T-helper 1 cell (primary cell): ENCODE measurements around the gene ZC3H12D.
"Not testable (repeated sequence)": the region's sequence is repeated elsewhere in the genome, so short reads cannot be mapped to it uniquely, and the experiment has no call there.

Experiments
- DNase-seq, 5 donors: peaks; one replicate each; pipeline ENCODE4 v3.0.0-alpha.2; 2012 to 2020

Gene ZC3H12D

DNA sequence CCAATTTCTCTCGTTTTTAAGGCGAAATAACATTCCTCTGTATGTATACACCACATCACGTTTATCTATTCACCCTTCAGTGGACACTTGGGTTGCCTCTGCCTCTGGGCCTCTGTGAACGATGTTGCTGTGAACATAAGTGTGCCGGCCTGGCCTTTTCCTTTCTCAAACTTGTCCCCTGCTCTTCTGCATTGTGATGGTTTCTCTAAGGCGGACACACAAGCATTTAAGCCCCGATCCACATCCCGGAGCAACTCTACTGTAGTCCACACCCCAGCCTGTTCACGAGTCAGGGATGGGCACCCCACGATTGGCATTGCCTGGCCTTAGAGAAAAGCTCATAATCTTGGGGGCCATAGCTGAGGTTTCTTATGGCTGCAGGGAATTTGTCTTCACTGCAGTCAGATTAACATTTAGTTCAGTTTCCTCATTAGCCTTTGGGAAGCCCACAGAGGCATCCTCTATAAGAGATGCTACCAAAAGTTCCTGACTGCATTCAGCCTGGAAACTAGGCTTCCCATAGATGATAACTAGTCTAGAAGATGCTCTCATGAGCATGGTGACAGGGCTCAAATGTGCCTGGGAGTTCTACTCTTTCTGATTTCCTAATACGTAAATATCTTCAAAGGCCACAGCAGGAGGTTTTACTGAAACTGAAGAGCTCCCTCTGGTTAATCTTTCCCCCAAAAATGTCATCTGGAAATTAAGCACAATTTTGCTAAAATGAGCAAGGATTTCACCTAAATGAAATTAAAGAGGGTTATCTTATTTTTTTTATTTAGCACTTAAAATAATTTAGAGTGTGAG lies 762 bp downstream of the ZC3H12D start:
- no peak for DNase-seq

DNA sequence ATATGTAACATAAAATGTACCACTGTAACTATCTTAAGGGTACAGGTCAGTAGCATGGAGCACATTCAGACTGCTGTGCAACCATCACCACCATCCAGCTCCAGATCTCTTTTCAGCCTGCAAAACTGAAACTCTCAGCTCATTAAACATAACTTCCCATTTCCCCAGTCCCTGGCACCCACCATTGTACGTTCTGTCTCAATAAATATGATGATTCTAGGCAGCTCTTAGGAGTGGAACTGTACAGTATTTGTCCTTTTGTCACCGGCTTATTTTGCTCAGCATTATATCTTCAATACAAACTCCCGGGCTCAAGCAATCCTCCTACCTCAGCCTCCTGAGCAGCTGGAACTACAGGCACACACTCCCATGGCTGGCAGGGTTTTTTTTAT lies 1.5 kb downstream of the ZC3H12D start:
- no peak for DNase-seq

DNA sequence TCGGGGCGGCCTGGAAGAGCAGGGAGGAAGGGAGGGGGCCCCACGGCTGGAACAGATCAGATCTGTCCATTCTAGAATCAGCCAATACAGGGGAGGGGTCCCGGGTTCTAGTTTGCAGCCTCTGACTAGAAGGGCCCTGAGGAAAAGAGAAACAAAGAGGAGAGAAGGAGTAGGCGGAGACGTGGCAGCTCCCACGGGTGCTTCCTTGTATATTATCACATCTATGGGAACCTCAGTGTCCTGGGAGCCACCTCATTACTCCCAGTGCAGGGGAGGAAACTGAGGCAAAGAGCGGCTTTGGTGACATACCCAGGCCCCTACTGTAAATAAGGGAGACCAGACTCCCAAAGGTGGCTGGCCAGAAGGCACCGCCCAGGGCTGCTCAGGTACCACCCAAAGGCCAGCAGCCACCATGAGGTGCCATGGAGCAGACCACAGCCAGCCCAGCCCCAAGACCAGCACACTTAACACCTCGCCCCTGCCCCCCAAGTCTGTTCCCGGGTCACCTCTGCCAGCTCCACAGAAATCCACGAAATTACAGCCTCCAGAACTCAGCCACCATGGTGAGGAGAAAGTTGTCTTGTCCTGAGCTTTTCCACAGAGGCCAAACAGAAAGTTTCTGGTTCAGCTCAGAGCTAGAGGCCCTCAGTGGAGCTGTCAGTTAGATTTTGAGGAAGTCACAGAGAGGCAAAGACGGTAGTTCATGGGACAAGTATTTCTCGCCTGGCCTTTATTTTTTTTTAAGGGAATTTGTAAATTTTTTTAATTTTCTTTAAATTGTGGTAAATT lies 2.1 kb downstream of the ZC3H12D start:
- DNase-seq, result peak in 1 of 5 donors; percentile 46

DNA sequence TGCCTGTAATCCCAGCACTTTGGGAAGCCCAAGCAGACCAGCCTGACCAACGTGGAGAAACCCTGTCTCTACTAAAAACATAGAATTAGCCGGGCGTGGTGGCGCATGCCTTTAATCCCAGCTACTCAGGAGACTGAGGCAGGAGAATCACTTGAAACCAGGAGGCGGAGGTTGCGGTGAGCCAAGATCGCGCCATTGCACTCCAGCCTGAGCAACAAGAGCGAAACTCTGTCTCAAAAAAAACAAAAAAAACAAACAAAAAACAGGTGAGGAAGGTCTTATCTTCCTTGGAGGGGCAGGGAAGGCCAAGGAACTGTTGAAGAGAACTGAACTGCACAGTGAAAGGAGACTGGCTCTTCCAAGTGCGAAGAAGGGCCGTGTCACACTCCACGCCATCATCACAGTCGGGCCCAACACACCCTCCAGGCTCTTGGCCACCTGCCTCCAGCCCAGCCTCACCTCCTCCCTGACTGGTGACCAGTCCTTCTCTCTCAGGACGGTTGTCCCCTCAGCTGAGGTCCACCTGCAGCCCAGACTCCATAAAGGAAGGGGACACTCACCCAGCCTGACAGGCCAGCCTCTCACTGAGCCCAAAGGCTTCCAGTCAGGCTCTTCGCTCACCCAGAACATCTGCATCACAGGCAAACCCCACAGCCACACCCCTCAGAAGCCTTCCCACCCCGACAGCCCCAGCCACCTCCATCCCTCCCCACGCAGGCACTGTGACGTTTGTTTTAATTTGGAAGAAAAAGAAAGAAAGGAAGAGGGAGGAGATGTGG lies 4.1 kb downstream of the ZC3H12D start:
- peak; percentile 34 to 60 (median 47) for DNase-seq

DNA sequence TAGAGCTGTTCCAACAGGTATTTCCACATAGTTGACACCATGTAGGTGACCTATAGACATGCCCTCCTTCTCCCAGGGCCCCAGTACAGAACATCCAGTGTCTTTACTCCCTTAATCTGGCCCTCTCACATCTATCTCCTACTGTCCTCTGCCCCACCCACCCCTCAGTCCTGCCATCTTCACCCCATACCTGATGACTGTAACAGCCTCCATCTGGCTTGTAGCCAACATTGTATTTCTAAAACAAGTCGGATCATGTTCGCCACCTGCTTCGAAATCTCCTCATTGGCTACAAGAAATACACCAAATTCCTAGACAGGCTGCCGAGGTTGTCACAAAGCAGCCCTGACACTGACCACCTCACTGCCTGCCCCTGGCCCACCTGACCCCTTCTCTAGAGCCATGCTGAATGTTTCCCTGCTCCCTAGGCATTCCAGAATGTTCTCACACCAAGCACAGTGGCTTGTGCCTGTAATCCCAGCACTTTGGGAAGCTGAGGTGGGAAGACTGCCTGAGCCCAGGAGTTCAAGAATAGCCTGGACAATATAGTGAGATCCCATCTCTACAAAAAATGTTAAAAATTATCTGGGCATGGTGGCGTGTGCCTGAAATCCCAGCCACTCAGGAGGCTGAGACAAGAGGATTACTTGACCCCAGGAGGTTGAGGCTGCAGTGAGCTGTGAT lies 6.0 kb downstream of the ZC3H12D start:
- no peak for DNase-seq

DNA sequence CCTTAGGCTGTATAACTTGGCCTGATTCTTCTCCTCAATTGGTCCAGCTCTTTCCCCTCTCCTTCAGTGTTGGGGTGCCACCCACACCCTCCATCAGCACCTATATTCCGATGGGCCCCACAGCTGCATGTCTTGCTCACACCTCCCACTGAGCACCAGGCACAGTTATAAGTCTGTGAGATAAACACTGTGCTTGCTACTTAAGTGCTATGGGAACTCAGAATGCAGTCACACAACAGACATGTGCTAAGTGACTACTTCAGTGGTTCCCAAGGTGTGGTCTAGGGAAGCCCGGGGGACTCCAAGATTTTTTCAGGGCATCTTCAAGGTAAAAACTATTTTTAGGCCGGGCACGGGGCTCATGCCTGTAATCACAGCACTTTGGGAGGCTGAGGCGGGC lies 7.3 kb downstream of the ZC3H12D start:
- no peak for DNase-seq

DNA sequence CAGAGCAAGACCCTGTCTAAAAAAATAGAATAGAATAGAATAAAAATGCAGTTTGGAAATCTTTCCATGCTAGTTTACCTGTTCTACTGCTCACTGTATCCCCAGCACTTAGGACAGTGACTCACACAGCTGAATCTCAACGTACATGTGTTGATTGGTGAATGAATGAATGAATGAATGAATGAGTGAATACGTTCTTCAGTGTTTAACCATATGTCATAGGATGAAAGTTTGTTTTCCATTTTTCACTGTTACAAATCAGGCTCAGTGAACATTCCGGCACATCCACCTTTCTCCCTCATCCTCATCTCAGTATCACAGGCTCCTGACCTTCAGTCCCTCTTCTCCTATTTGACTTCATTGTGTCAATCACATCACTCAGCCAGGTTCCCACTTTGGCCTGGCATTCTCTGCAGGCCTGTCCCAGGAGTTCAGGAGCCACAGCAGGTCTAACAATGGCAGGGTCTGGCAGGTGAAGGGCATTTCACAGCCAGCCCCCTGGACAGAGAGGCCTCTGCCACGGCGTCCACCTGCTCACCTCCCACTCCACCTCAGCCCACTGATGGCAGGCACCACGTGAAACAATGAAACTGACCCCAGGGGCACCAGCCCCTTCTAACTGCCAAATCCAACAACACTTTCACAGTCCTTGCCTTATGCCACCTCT lies 7.9 kb downstream of the ZC3H12D start:
- no peak for DNase-seq

DNA sequence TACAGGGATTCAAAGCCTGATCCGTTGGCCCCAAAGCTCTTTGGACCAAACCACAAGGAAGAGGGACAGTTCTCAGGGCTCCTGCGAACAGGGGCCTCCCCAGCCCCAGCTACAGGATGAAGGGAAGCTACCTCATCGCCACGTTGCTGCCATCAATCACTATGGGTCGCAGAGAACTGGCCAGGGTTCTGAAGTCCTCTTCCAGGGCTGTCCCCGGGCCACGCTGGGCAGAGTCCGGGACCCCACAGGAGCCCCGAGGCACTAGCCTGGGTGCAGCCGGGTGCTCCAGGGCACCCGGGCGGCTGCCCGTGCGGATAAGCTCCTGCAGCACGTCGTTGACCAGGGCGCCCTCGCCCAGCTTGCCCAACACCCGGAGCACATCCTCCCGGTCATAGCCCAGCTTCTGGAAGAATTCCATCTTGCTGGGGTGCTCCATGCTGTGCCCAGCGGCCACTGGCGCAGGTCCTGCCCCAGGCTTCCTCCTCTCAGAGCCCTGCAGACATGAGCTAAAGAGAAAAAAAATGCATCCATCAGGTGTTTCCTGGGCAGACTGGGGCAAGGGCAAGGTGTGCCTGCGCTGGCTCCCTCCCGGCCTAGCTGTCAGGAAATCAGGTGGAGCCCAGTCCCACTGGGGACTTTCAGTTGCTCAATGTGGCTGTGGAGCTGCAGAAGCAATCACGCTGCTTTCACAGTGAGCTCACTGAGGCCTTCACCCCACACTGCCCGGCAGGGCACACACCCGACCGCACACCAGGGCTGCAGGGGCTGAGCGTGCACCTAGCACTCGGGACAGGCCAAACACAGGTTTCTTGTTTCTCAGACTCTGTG lies 10.5 kb downstream of the ZC3H12D start:
- no peak for DNase-seq

DNA sequence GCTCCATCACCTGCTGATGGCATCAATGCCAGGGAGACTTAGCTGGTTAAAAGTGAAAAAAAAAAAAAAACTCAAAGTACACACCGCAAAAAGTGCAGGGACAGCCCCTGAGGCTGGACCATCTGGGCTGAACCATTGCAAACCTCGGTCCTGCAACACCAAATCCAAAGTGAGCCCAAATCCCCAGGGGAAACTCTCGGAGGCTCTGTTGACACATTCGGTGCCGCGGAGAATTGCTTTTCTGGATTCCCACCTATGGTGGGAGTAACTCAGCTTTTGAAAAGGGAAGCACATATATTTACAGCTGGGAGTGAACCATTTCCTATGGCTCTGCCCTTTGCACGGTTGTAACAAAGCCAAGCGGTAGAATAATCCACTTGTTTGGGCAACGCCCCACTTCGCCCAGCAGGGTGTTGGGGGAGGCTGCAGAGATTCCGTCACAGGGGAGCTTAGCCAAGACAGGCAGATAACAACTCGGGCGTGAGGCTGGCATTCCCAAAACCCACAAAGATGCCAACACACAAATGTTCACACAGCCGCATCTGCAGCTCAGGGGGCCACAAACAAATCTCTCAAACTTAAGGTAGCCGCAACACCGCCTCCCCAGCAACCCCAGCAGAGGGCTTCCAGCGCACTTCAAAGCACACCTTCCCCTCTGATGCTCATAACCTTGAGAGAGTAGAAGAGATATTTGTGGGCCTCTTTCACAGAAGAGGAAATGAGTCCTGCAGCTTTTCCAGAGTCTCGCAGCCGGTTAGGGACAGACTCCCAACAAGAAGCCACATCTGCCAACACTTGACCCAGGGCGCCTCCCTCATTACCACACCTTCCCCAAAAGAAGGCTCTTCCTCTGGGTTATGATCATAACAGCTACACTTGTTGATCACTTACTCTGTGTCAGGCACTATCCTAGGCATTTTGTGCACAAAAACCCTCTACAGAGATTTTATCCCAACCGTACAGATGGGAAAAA lies 11.4 kb downstream of the ZC3H12D start:
- DNase-seq, result no peak

DNA sequence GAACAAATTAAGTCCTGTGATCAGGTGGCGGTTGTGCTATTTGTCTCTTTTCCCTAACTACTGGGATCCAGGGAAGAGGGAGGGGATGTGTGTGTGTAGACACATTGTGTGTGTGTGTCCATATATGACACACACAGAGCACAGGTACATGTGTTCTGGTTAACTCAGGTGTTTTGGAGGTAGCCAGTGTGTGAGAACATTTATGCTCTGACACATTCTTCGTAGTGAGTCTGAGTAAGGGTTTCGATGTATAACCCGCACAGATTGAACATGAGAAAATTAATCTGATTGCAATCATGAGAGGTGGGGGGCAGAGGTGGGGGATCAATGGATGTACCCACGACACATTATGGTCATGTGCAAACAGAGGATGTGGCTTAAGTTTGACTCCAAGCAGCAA lies 12.6 kb downstream of the ZC3H12D start:
- no peak for DNase-seq

DNA sequence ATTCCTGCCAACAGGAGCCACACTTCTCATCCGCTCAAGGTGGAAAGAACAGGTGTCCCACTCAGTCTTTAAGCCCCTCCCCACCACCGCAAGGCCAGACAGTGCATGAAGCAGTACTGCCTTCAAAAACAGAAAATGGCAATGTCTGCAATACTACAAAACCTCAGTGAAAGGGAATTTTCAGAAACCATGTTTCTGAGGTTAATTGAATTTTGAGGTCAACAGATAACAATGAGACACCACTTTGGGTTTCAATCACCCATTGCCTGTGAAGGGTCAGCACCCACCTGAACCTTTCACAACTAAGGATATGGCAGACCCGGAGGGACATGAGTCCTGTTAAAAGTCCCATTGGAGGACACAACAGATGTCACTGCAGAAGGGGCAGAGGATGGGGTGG lies 13.0 kb downstream of the ZC3H12D start:
- DNase-seq, result no peak

DNA sequence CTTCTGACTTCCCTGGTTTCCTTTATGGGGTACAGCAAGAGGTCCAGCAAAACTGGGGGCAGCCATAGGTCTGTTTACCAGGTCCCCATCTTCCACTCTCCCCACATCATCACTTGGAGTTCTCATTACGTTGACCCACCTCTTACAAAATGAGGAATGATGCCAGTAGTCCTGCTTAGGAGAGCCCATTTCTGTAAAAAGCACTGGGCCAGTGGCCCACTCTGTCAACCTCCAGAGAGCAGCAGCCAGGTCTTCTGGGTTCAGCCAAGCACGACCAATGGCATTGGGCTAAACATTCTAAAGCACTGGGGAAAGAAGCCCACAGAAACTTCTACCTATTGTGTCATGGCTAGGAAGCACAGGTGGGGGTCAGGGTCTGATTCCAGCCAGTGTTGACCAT lies 13.9 kb downstream of the ZC3H12D start:
- DNase-seq, result no peak

DNA sequence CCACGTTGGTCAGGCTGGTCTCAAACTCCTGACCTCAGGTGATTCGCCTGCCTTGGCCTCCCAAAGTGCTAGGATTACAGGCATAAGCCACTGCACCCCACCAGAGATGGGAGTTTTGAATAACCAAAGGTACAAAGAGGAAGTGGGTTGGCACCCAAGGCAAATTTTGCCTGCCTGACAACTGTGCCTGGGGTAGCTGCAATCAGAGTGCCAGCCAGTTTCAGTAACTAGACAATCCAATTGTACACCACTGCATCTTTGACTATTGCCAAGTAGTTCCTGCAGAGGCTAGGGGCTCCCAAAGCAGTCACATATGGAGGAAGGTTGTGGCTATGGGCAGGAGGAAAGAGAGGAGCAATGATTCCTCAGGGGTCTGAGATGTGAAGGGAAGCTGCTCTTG lies 16.6 kb downstream of the ZC3H12D start:
- DNase-seq, result no peak

DNA sequence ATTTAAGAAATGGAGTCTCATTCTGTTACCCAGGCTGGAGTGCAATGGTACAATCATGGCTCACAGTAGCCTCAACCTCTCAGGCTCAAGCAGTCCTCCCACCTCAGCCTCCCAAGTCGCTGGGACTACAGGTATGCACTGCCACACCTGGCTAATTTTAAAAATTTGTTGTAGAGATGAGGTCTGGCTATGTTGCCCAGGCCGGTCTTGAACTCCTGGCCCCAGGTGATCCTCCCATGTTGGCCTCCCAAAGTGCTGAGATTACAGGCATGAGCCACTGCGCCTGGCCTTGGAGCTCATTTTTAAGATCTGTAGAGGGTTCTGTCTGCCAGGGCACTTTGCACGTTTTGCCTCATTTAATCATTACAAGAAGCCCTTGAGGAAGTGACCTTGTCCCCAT lies 17.5 kb downstream of the ZC3H12D start:
- no peak for DNase-seq

DNA sequence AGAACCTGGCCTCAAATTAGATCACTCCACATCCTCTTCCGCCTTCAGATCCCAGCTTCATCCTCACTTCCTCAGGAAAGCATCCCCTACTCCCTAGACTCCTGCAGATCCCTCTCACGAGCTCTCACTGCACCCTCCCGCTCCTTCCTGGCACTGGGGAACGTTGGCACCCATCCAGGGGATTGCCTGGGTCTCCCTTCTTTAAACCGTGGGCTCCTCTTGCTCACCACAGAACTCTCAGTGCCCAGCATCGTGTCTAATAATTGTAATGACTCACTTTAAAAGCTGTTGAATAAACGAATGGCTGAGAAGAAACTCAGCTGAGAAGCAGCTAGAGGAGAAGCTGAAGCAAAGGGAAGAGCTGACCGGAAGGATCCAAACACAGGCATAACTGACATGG lies 20.4 kb downstream of the ZC3H12D start:
- DNase-seq, result no peak

DNA sequence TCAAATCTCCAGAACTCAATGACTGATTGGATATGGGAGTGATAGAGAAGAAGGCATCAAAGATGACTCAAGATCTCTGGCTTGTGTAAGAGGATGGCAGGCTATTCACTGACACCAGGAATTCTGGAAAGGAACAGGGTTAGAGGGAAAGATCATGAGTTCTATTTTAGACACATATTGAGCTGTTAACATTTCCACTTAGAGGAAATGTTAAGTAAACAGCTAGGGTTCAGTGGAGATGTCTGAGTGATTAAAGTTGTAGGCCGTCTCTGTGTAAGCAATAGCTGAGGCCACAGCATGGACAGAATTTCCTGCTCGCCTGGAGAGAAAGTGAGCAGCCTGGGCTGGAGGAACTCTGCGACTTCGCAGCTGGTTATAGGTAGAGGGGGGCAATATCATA lies 21.0 kb downstream of the ZC3H12D start:
- no peak for DNase-seq

DNA sequence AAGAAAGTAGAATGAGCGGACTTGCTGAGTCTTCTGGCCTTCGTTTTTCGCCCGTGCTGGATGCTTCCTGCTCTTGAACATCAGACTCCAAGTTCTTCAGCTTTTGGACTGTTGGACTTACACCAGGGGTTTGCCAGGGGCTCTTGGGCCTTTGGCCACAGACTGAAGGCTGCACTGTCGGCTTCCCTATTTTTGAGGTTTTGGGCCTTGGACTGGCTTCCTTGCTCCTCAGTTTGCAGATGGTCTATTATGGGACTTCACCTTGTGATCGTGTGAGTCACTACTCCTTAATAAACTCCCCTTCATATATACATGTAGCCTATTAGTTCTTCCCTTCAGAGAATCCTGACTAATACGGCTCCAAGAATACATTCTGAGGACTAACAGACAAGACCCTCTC lies 22.1 kb downstream of the ZC3H12D start:
- DNase-seq, result not testable (repeated sequence)

DNA sequence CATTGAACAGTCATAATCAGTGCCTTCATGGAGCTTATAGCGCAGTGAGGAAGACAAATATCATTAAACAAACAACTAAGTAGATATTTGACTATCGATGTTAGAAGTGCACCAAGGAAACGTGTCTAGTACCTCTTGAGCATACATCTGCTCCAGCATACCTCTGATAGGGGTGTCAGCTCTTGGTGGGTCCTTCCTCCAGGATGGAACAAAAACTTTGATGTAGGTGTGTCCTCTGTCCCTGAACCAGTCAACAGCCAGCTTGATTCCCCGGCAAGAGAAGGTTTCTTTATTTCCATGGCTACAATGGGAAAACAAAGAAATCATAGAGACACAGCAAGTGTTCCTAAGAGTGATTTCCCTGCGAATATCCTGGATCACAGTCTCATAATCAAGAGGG lies 23.1 kb downstream of the ZC3H12D start:
- DNase-seq, result no peak

DNA sequence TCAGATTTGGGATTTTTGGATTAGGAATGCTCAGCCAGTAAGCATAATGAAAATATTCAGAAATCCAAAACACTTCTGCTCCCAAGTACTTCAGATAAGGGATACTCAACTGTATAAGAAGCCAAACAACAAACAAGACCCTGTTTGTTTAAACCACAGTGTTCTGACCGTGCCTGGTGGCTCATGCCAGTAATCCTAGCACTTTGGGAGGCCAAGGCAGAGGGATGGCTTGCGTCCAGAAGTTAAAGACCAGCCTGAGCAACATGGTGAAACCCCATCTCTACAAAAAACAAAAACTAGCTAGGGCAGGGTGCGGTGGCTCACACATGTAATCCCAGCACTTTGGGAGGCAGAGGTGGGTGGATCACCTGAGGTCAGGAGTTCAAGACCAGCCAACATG lies 24.6 kb downstream of the ZC3H12D start:
- not testable (repeated sequence) for DNase-seq

DNA sequence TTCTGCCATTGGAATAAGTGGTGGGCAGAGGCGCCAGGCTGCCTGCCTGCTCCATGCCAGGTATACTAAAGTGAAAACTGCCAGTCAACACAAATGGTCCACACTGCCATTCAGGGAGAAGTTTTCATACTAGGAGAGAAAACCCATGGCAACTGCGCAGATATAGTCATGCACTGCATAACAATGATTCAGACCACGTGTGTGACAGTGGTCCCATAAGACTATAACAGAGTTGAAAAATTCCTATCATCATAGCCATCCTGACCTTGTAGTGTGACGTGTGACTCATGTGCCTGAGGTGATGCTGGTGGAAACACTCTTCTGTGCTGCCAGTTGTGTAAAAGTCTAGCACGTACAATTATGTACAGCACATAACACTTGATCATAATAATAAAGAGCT lies 25.1 kb downstream of the ZC3H12D start:
- DNase-seq, result no peak
